Measurements from ENCODE around the gene ZNF534. TPM values are rescaled to one million over a fixed set of nuclear protein-coding genes. Genes with fewer than 3 reads are reported as not detected.
"Not testable (repeated sequence)": the region's sequence is repeated elsewhere in the genome, so short reads cannot be mapped to it uniquely, and the experiment has no call there.

ZNF534 gene
- total and polyA plus RNA-seq, 2 experiments from 2014 or later, result 0.57 TPM; not detected in 1

GRCh38 chr19:52464798-52465470, 36.0 kb downstream of the ZNF534 start:
- TF ChIP-seq EZH2 (IDR thresholded peaks at IDR 0.05; ENCODE audit: borderline replicate concordance) (no peak), CTCF (IDR thresholded peaks at IDR 0.05; ENCODE audit: poor library complexity) (peak; percentile 33)
- Histone ChIP-seq H4K20me1 (ENCODE audit: insufficient read depth, poor library complexity, severe bottlenecking) (no peaks in the 10 kb centered on the region), H3K9me3 (ENCODE audit: low read depth) (peaks cover 5% of the 10 kb centered on the region), H3K27ac (no peak overlapping the region), H3K4me1 (ENCODE audit: insufficient read depth) (no peaks in the 10 kb centered on the region), H3K36me3 (replicated peaks; ENCODE audit: insufficient read depth, low read depth) (no peaks in the 10 kb centered on the region), H3K9me2 (replicated peaks; ENCODE audit: insufficient read depth) (no peaks in the 10 kb centered on the region), H3K4me3 (no peak overlapping the region), H3K27me3 (no peaks in the 10 kb centered on the region), H2AFZ (no peak overlapping the region), H3K4me2 (no peak overlapping the region), H3K79me2 (no peaks in the 10 kb centered on the region)
- 51% methylated on average over 14 of the region's 14 CpGs for WGBS (ENCODE audit: low lambda C conversion rate, missing lambda C conversion rate)
- peak; percentile 35 for DNase-seq (ENCODE audit: low spot score)

- Histone ChIP-seq H2AFZ (no peak overlapping the region), H3K9me2 (replicated peaks; ENCODE audit: insufficient read depth) (no peaks in the 10 kb centered on the region), H3K4me2 (no peak overlapping the region), H3K27ac (no peak overlapping the region), H3K27me3 (no peaks in the 10 kb centered on the region), H3K9me3 (ENCODE audit: low read depth) (peaks cover 26% of the 10 kb centered on the region), H3K79me2 (no peaks in the 10 kb centered on the region), H3K4me1 (ENCODE audit: insufficient read depth) (no peaks in the 10 kb centered on the region), H4K20me1 (ENCODE audit: insufficient read depth, poor library complexity, severe bottlenecking) (no peaks in the 10 kb centered on the region), H3K36me3 (replicated peaks; ENCODE audit: insufficient read depth, low read depth) (no peaks in the 10 kb centered on the region), H3K4me3 (no peak overlapping the region)
- TF ChIP-seq CTCF (IDR thresholded peaks at IDR 0.05; ENCODE audit: poor library complexity) (no peak), EZH2 (IDR thresholded peaks at IDR 0.05; ENCODE audit: borderline replicate concordance) (no peak), EZH2phosphoT487 (IDR thresholded peaks at IDR 0.05; ENCODE audit: low read depth, severe bottlenecking, unreplicated experiment) (no peak)
- 82% methylated on average over 3 of the region's 3 CpGs for WGBS (ENCODE audit: low lambda C conversion rate, missing lambda C conversion rate)
- no peak for DNase-seq (ENCODE audit: low spot score)
These were observed 44.9 kb downstream of the ZNF534 start for GRCh38 chr19:52473655-52474350.

- Histone ChIP-seq H3K27me3 (no peaks in the 10 kb centered on the region), H3K36me3 (replicated peaks; ENCODE audit: insufficient read depth, low read depth) (no peaks in the 10 kb centered on the region), H3K4me2 (no peak overlapping the region), H3K4me3 (no peak overlapping the region), H4K20me1 (ENCODE audit: insufficient read depth, poor library complexity, severe bottlenecking) (no peaks in the 10 kb centered on the region), H3K4me1 (ENCODE audit: insufficient read depth) (no peaks in the 10 kb centered on the region), H3K27ac (no peak overlapping the region), H3K79me2 (no peaks in the 10 kb centered on the region), H2AFZ (no peak overlapping the region), H3K9me2 (replicated peaks; ENCODE audit: insufficient read depth) (no peaks in the 10 kb centered on the region), H3K9me3 (ENCODE audit: low read depth) (peaks cover 26% of the 10 kb centered on the region)
- TF ChIP-seq EZH2 (IDR thresholded peaks at IDR 0.05; ENCODE audit: borderline replicate concordance), result no peak
- no peak for TF ChIP-seq EZH2phosphoT487 (IDR thresholded peaks at IDR 0.05; ENCODE audit: low read depth, severe bottlenecking, unreplicated experiment)
- TF ChIP-seq CTCF (IDR thresholded peaks at IDR 0.05; ENCODE audit: poor library complexity), result no peak
- 87% methylated on average over 7 of the region's 7 CpGs for WGBS (ENCODE audit: low lambda C conversion rate, missing lambda C conversion rate)
- no peak for DNase-seq (ENCODE audit: low spot score)
These were observed 45.6 kb downstream of the ZNF534 start for GRCh38 chr19:52474351-52475127.

DNA sequence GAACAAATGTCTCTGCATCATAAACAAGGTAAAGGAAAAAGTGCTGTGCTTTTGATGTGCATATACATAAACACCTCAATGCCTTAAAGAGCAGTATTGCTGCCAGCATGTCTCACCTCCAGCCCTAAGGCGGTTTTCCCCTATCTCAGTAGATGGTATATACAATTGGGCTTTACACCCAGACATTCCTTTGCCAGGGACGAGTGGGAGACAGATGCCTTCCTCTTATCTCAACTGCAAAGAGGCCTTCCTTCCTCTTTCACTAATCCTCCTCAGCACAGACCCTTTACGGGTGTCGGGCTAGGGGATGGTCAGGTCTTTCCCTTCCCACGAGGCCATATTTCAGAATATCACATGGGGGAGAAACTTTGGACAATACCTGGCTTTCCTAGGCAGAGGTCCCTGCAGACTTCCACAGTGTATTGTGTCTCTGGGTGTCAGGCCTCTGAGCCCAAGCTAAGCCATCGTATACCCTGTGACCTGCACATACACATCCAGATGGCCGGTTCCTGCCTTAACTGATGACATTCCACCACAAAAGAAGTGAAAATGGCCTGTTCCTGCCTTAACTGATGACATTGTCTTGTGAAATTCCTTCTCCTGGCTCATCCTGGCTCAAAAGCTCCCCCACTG, 55.3 kb downstream of the ZNF534 start:
- not testable (repeated sequence) for H3K9me3 ChIP-seq (ENCODE audit: low read depth); H3K27ac ChIP-seq; H2AFZ ChIP-seq; H3K79me2 ChIP-seq; H3K4me2 ChIP-seq; DNase-seq (ENCODE audit: low spot score); H3K9me2 ChIP-seq (replicated peaks; ENCODE audit: insufficient read depth); H3K4me3 ChIP-seq; H3K4me1 ChIP-seq (ENCODE audit: insufficient read depth); H4K20me1 ChIP-seq (ENCODE audit: insufficient read depth, poor library complexity, severe bottlenecking); H3K36me3 ChIP-seq (replicated peaks; ENCODE audit: insufficient read depth, low read depth); H3K27me3 ChIP-seq
- WGBS (ENCODE audit: low lambda C conversion rate, missing lambda C conversion rate), result 60% methylated on average over 7 of the region's 7 CpGs

- not testable (repeated sequence) for H3K4me3 ChIP-seq; H3K9me2 ChIP-seq (replicated peaks; ENCODE audit: insufficient read depth); H3K36me3 ChIP-seq (replicated peaks; ENCODE audit: insufficient read depth, low read depth); H2AFZ ChIP-seq; H3K4me1 ChIP-seq (ENCODE audit: insufficient read depth); H3K27me3 ChIP-seq; H3K9me3 ChIP-seq (ENCODE audit: low read depth); DNase-seq (ENCODE audit: low spot score); H4K20me1 ChIP-seq (ENCODE audit: insufficient read depth, poor library complexity, severe bottlenecking); H3K79me2 ChIP-seq
- Histone ChIP-seq H3K27ac (peak overlapping the region; percentile 80), H3K4me2 (peak overlapping the region; percentile 53)
- WGBS (ENCODE audit: low lambda C conversion rate, missing lambda C conversion rate), result 61% methylated on average over 7 of the region's 7 CpGs
These were observed 56.1 kb downstream of the ZNF534 start for GRCh38 chr19:52485064-52485463.
